22Rv1 (cell line): ENCODE results near the gene USP12.

Source experiments
- CTCF ChIP-seq: fragments of 450-650 bp; IDR thresholded peaks from 2 replicates; pipeline ENCODE4 v1.5.1; 2017; ENCODE audit warnings: mild to moderate bottlenecking
- ZFX ChIP-seq: fragments of 450-650 bp; IDR thresholded peaks from 2 replicates; pipeline ENCODE4 v1.6.1; 2017; ENCODE audit warnings: antibody characterized with exemption, borderline replicate concordance

- TF ChIP-seq ZFX (no peak), CTCF (no peak)
Observed at GRCh38 chr13:27160657-27161295, 10.8 kb downstream of the USP12 start.
